ENCODE measurements around the gene IGSF21. TPM values are rescaled to one million over a fixed set of nuclear protein-coding genes. Genes with fewer than 3 reads are reported as not detected.

IGSF21 gene
- total and polyA plus RNA-seq, 10 of the 15 experiments (the other 5 are each of a cell fraction or from before 2014, with no cell fraction given) = 0.03 to 0.49 TPM; not detected in 8

GRCh38 chr1:18203645-18204044 is 96.0 kb downstream of the IGSF21 start:
- Histone ChIP-seq H3K4me2 (ENCODE audit: control insufficient read depth, insufficient read depth) (no peak overlapping the region), H3K79me2 (ENCODE audit: control insufficient read depth, insufficient read depth, low read length) (no peaks in the 10 kb centered on the region), H3K4me3 (no peak overlapping the region), H3K27me3 (replicated peaks in 1 of 2; ENCODE audit: control insufficient read depth in 2 of 2, insufficient read depth in 2 of 2, low read length in 1 of 2) (peaks cover 2 to 4% of the 10 kb centered on the region in 2 experiments; a peak in 2 of 4 replicates), H3K36me3 (ENCODE audit: control insufficient read depth in 2 of 2, insufficient read depth in 2 of 2, low read length in 1 of 2) (no peaks in the 10 kb centered on the region), H4K20me1 (ENCODE audit: control insufficient read depth, insufficient read depth) (no peaks in the 10 kb centered on the region), H3K9ac (ENCODE audit: control insufficient read depth, insufficient read depth, low read length) (no peak overlapping the region), H3K27ac (ENCODE audit: control insufficient read depth, insufficient read depth) (no peak overlapping the region), H2AFZ (ENCODE audit: control insufficient read depth, low read depth, low read length) (no peak overlapping the region), H3K4me1 (ENCODE audit: control insufficient read depth, insufficient read depth, low read length) (no peaks in the 10 kb centered on the region), H3K9me3 (replicated peaks; ENCODE audit: control insufficient read depth, insufficient read depth, low read length) (no peaks in the 10 kb centered on the region; the same call in 2 of the 3 replicates)
- POLR2A ChIA-PET = no interaction called here
- in situ Hi-C loops (cut with MboI) (no loop called here), intact Hi-C loops (cut with micrococcal nuclease; ENCODE audit: unreplicated experiment) (no loop called here)
- no peak for ATAC-seq
- CTCF ChIA-PET = no interaction called here
- TF ChIP-seq YBX1 (IDR thresholded peaks at IDR 0.05) = no peak
- TF ChIP-seq EED (IDR thresholded peaks at IDR 0.05; ENCODE audit: low read depth) = no peak
- TF ChIP-seq IRF4 (IDR thresholded peaks at IDR 0.05; ENCODE audit: low read depth, low read length) = no peak
- TF ChIP-seq WRNIP1 (IDR thresholded peaks at IDR 0.05; ENCODE audit: borderline replicate concordance, low read depth, low read length) = no peak
- TF ChIP-seq FOXM1 (IDR thresholded peaks at IDR 0.05; ENCODE audit: low read depth, low read length) = no peak
- TF ChIP-seq HCFC1 (IDR thresholded peaks at IDR 0.05; ENCODE audit: low read length) = no peak
- no peak for TF ChIP-seq BMI1 (IDR thresholded peaks at IDR 0.05; ENCODE audit: borderline replicate concordance)
- TF ChIP-seq NKRF (conservative IDR thresholded peaks at IDR 0.05) = no peak
- TF ChIP-seq TBL1XR1 (IDR thresholded peaks at IDR 0.05; ENCODE audit: low read depth, low read length) = no peak
- no peak for DNase-seq (ENCODE audit: low read depth, low spot score)
- no TSS peak for BruUV-seq (replicated peaks)
- SMC1A ChIA-PET (ENCODE audit: uncharacterized antibody, unreplicated experiment) = no interaction called here
- WGBS (ENCODE audit: insufficient coverage, insufficient replicate concordance, low lambda C conversion rate, missing lambda C conversion rate) = 12% methylated on average over 4 of the region's 4 CpGs
- no peak for FAIRE-seq
- RAD21 ChIA-PET (ENCODE audit: unreplicated experiment) = no interaction called here

All from GM12878 (cell line).